Choroid plexus epithelial cell (primary cell): ENCODE measurements around the gene FGD5.

Experiments used
- DNase-seq: peaks from one replicate; pipeline ENCODE4 v3.0.0-alpha.2; 2010; ENCODE audit warnings: low read depth
- H3K4me3 ChIP-seq: 2 replicates; pipeline ENCODE4 v1.5.1; 2011; ENCODE audit warnings: low read depth, mild to moderate bottlenecking, control low read depth, low read length, moderate library complexity
- TF ChIP-seq, protein P1 (sequence below): conservative IDR thresholded peaks from 2 replicates; pipeline ENCODE4 v1.5.1; 2011; ENCODE audit warnings: low read depth, mild to moderate bottlenecking, control low read depth, inconsistent platforms, low read length, moderate library complexity

The FGD5 gene

DNA sequence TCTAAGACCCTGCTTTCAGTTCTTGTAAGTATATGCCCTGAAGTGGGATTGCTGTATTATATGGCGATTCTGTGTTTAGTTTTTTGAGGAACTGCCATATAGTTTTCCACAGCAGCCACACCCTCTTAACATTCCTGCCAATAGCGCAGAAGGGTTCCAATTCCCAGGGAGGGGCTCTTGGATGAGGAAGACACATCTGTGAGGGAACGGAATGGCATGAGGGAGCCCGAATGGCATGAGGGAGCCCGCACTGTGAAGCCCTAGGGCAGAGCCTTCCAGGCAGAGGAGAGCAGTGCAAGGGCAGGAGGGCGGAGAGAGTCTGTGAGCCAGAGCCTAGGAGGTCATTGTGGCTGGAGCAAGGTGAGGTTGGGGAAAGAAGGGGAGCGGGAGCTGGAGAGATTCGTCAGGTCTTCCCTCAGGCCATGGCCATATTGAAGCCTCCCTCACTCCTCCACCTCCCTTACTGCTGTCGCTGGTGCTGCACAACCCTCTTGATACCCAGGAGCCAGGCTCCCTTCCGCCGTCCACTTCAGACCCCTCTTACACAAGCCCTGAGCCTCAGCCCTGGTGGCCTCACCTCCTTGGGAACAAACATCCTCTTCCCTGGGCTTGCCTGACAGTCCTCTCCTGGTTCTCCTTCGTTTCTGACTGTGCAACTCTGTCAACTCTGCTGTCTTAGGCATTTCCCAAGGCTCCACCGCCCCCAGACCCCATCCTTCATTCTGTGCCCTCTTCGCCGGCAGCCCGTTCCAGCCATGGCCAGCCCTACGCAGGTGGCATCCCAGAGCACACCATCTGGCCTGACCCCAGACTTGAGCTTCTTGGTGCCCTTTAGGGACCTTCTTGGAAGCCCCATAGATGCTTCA, 51.4 kb downstream of the FGD5 start:
- TF ChIP-seq, protein P1, sequence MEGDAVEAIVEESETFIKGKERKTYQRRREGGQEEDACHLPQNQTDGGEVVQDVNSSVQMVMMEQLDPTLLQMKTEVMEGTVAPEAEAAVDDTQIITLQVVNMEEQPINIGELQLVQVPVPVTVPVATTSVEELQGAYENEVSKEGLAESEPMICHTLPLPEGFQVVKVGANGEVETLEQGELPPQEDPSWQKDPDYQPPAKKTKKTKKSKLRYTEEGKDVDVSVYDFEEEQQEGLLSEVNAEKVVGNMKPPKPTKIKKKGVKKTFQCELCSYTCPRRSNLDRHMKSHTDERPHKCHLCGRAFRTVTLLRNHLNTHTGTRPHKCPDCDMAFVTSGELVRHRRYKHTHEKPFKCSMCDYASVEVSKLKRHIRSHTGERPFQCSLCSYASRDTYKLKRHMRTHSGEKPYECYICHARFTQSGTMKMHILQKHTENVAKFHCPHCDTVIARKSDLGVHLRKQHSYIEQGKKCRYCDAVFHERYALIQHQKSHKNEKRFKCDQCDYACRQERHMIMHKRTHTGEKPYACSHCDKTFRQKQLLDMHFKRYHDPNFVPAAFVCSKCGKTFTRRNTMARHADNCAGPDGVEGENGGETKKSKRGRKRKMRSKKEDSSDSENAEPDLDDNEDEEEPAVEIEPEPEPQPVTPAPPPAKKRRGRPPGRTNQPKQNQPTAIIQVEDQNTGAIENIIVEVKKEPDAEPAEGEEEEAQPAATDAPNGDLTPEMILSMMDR, result no peak
- no peak overlapping the region for H3K4me3 ChIP-seq
- DNase-seq, result no peak

DNA sequence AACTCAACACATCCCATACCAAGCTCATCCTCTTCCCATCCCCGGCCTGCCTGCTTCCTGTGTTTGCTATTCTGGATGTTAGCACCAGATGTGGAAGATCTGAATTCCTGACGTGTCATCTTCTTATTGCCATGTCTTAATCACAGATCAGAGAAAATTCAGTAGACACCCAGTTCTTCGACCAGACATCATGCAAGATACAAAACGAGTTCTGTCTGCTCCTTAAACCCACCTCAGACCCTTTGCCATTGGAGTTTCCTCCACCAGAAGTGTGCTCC, 52.0 kb downstream of the FGD5 start:
- DNase-seq, result no peak
- H3K4me3 ChIP-seq, result no peak overlapping the region
- TF ChIP-seq, protein P1, result no peak

DNA sequence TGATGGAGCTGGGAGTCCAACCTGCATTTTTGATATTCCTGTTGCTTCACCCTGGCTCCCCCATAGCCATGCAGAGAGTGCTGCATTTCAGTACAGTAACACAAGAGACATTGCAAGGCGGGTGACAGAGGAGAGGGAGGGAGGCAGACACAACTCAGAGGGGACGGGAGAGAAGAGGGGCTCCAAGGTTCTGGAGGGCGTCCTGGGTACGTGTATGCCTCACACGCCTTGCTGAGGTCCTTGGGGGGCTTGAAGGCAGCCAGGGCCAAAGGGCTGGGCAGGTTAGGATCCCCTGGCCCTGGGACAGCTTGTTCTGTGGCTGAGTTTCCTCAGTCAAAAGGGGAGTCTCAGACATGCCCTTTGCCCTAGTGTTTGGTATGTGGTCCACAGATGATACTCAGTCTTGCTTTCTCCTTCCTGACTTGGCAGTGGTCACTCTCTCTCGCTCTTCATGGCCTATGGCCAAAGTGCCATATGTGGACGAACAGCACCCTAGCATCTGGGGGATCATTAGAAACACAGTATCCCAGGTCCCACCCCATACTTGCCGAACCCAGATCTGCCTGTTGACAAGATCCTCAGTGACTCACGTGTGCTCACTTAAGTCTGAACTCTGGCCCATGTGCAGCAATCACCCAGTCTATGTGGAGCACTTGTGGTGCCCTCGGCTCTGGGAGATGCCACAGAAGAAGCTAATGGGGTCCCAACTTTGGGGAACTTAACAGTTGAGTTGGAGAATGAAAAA, 52.9 kb downstream of the FGD5 start:
- TF ChIP-seq, protein P1, result no peak
- DNase-seq, result no peak
- H3K4me3 ChIP-seq, result no peak overlapping the region

DNA sequence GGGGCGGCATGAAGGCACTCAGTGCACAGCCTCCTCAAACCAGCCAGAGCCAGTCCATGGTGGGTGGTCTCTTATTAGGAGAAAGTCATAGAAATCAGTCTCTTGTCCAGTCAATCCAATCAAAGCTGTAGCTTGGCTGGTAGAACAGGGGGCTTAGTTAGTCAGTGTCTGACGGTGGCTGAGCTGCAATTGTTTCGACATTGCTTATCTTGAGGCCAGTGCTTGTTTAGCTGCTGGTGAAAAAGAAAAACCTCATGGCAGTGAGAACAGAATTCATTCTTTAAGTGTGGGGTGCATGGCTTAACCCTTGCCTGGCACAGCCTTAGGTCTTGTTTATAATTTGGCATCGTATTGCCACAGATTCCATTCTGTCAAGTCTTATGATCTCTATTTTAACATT, 53.9 kb downstream of the FGD5 start:
- no peak for DNase-seq
- no peak overlapping the region for H3K4me3 ChIP-seq
- TF ChIP-seq, protein P1, result no peak

DNA sequence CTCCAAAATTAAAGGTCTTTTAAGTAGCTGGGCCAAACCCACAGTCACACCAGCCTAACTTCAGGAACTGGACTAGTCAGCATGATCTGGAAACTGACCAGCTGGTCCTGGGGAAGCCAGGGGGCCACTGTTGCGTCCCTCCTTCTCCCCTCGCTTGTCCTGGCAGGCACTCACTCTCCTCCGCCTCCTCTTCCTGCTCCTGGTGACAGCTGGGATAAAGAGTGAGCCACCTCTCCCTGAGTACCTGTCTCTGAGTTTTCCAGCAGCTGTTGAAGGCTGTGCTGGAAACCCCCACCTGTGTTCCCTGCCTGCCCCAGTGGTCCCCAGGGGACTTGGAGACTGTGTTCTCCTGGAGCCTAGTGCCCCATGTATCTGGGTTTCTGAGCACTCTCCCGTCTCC, 56.0 kb downstream of the FGD5 start:
- TF ChIP-seq, protein P1, result no peak
- DNase-seq, result no peak
- no peak overlapping the region for H3K4me3 ChIP-seq

DNA sequence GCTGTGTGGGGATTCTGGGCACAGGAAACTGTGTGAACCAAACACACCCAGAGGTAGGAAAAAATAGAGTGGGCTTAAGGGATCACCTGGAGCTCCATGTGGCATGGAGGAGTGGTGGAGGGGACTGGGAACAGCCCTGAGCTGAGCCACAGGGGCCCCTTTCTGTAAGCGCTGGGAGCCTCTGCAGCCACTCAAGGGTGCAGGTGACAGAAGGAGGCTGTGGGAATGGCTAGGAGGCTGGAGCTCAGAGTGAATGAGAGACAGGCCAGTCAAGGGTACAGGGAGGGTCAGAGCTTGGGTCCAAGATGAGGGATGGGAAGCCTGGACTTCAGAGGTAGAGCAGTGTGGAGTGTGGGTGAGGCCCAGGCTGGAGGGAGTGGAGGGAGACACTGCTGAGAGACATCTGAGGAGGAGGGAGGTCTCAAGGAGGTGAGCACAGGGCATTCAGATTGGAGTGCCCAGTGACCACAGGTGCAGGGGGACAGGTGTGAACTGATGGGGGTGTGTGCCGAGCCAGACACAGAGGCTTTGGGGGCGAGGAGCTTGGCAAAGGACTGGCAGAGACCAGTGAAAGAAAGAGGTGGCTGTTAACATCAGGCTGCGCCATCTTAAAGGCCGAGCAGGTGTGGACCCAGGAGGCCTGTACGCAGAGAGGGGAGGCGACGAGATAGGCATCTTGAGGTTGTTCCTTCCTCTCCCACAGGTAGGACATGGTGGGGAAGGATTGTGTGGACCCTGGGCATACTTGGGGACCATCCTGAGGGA, 56.8 kb downstream of the FGD5 start:
- H3K4me3 ChIP-seq, result no peak overlapping the region
- TF ChIP-seq, protein P1, result no peak
- DNase-seq, result no peak
